Nephron progenitor cell (in vitro differentiated cells): ENCODE data around the gene MAML2.

Experiments
- DNase-seq: peaks from one replicate; pipeline ENCODE4 v3.0.0; 2021
- H3K27ac Mint-ChIP-seq: 2 replicates; pipeline ENCODE4 v1.8.0; 2021; ENCODE audit warnings: mild to moderate bottlenecking, moderate library complexity, mixed read lengths
- H3K27me3 Mint-ChIP-seq: 2 replicates; pipeline ENCODE4 v1.8.0; 2021; ENCODE audit warnings: mild to moderate bottlenecking, low read depth, mixed read lengths; ENCODE audit not compliant: poor library complexity
- H3K36me3 Mint-ChIP-seq: 2 replicates; pipeline ENCODE4 v1.8.0; 2021; ENCODE audit warnings: low read depth, mixed read lengths
- H3K4me1 Mint-ChIP-seq: 2 replicates; pipeline ENCODE4 v1.8.0; 2021; ENCODE audit warnings: mixed read lengths
- H3K4me3 Mint-ChIP-seq: 2 replicates; pipeline ENCODE4 v1.8.0; 2021; ENCODE audit warnings: mild to moderate bottlenecking, moderate library complexity, mixed read lengths
- H3K9me3 Mint-ChIP-seq: 2 replicates; pipeline ENCODE4 v1.8.0; 2021; ENCODE audit warnings: mild to moderate bottlenecking, moderate library complexity, mixed read lengths
- CTCF ChIP-seq: fragments of 200-600 bp; sonication (generic); IDR thresholded peaks from 2 replicates; pipeline ENCODE4 v1.5.0; 2021; ENCODE audit warnings: antibody characterized with exemption

MAML2 gene

GRCh38 chr11:96110302-96110701 lies 232.7 kb downstream of the MAML2 start:
- H3K36me3 Mint-ChIP-seq, result peaks cover 5% of the 10 kb centered on the region
- TF ChIP-seq CTCF, result no peak
- peaks cover 43% of the 10 kb centered on the region for H3K4me1 Mint-ChIP-seq

DNA sequence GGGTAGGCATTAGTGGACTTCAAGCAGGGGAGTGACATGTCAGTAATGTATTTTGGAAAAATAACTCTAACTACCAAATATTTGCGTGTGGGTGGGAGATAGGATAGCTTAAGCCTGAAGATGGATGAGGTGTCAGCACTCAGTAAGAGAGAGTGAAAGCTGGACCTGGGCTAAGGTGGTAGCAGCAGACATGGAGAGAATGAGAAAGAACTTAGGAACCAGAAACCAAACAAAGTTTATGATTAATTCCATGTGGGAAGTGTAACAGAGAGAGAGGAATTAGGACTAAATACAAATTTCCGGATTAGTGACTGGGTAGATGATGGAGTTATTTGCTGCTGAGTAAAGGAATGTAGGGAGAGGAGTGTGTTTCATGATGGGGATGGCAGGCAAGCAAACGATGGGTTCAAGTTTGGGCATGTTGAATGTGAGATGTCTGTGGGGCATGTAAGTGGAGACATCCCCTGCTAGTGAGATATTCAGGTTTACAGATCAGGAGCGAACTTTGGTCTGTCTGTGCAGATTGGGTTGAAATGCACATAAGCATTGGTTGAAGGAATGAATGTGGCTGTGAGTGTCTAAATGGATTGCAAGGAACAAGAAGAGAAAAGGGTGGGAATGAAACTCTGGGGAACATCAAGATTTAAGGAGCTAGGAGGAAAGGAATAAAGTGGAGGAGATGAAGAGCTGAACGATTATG lies 233.5 kb downstream of the MAML2 start:
- Mint-ChIP-seq H3K4me3 (no peak overlapping the region), H3K36me3 (no peaks in the 10 kb centered on the region), H3K27me3 (peaks cover 4% of the 10 kb centered on the region), H3K4me1 (peaks cover 40% of the 10 kb centered on the region), H3K9me3 (no peaks in the 10 kb centered on the region), H3K27ac (no peak overlapping the region)
- DNase-seq, result no peak
- no peak for TF ChIP-seq CTCF

More at GRCh38 chr11:96110302-96110701, 232.7 kb downstream of the MAML2 start:
- Mint-ChIP-seq H3K27ac (no peak overlapping the region), H3K27me3 (peaks cover 4% of the 10 kb centered on the region), H3K9me3 (no peaks in the 10 kb centered on the region), H3K4me3 (no peak overlapping the region)
- no peak for DNase-seq

DNA sequence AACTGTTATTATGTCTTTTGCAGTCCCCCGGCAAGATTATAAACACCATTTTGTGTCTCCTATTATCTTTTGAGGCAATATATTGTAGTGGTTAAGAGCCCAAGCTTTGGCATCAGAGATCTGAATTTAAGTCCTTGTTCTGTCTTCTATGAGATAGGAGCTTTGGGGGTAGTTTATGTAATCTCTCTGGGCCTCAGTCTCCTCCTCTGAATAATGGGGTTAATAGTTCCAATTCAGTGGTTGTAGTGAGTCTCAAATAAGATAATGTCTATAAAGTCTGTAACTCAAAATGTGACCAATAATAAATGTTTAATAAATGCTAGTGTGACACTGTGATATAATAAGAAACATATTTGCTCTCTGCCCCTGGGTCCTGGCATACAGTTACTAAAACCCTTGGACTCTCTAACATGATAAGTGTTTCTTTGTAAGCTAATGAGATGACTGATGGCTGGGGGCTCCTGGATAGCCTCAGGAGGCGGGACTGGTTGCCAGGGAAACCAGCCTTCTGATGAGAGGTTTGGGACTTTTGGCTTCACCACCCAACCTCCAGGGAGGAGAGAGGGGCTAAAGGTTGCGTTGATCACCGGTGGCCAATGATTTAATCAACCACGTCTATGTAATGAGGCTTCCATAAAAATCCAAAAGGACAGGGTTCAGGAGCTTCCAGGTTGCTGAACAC lies 235.7 kb downstream of the MAML2 start:
- TF ChIP-seq CTCF, result no peak
- Mint-ChIP-seq H3K27ac (peak overlapping the region; percentile 11), H3K27me3 (no peaks in the 10 kb centered on the region), H3K4me3 (no peak overlapping the region), H3K9me3 (no peaks in the 10 kb centered on the region), H3K36me3 (no peaks in the 10 kb centered on the region), H3K4me1 (peaks cover 39% of the 10 kb centered on the region)
- DNase-seq, result peak; percentile 39

GRCh38 chr11:96106645-96107044 lies 236.3 kb downstream of the MAML2 start:
- TF ChIP-seq CTCF, result no peak
- Mint-ChIP-seq H3K27me3 (no peaks in the 10 kb centered on the region), H3K4me3 (no peak overlapping the region), H3K36me3 (no peaks in the 10 kb centered on the region), H3K27ac (peak overlapping the region; percentile 11), H3K9me3 (no peaks in the 10 kb centered on the region), H3K4me1 (peaks cover 39% of the 10 kb centered on the region)
- no peak for DNase-seq

GRCh38 chr11:96105944-96106343 lies 237.1 kb downstream of the MAML2 start:
- Mint-ChIP-seq H3K27ac (no peak overlapping the region), H3K27me3 (no peaks in the 10 kb centered on the region), H3K4me1 (peaks cover 39% of the 10 kb centered on the region)

More at GRCh38 chr11:96105944-96106343, 237.1 kb downstream of the MAML2 start:
- Mint-ChIP-seq H3K4me3 (no peak overlapping the region), H3K9me3 (no peaks in the 10 kb centered on the region), H3K36me3 (peaks cover 7% of the 10 kb centered on the region)
- DNase-seq, result no peak
- TF ChIP-seq CTCF, result no peak
